Cardiac fibroblast (primary cell): ENCODE results near the gene NR6A1.

Source experiments
- DNase-seq, 2 donors: peaks; one replicate each; pipeline versions ENCODE4 v3.0.0 to v3.0.0-alpha.2; 2010; ENCODE audit warnings: low read depth in 2 of 2
- H3K4me3 ChIP-seq, 2 donors: replicated peaks in 1 of 2; 1 replicate in 1 of 2; 2 replicates in 1 of 2; pipeline ENCODE4 v1.5.1; 2011; ENCODE audit warnings: low read depth in 2 of 2, low read length in 2 of 2, mild to moderate bottlenecking in 2 of 2, moderate library complexity in 1 of 2
- CTCF ChIP-seq: IDR thresholded peaks from one replicate; pipeline ENCODE4 v1.5.1; 2011; ENCODE audit warnings: low read depth, mild to moderate bottlenecking, low read length, inconsistent platforms

Gene NR6A1

GRCh38 chr9:124693403-124693802 lies 77.7 kb downstream of the NR6A1 start:
- H3K4me3 ChIP-seq, result no peak overlapping the region
- TF ChIP-seq CTCF, result no peak
- no peak for DNase-seq

GRCh38 chr9:124688238-124688904 lies 82.7 kb downstream of the NR6A1 start:
- no peak overlapping the region for H3K4me3 ChIP-seq
- no peak for TF ChIP-seq CTCF
- no peak for DNase-seq

- H3K4me3 ChIP-seq, result no peak overlapping the region
- DNase-seq, result no peak
- TF ChIP-seq CTCF, result no peak
These were observed 84.2 kb downstream of the NR6A1 start for GRCh38 chr9:124686918-124687317.

- no peak for TF ChIP-seq CTCF
- no peak for DNase-seq
- H3K4me3 ChIP-seq, result no peak overlapping the region
These were observed 85.9 kb downstream of the NR6A1 start for GRCh38 chr9:124685217-124685616.

GRCh38 chr9:124684169-124684568 lies 86.9 kb downstream of the NR6A1 start:
- H3K4me3 ChIP-seq, result no peak overlapping the region
- no peak for TF ChIP-seq CTCF

GRCh38 chr9:124683043-124683442 lies 88.1 kb downstream of the NR6A1 start:
- no peak for DNase-seq
- no peak for TF ChIP-seq CTCF
- H3K4me3 ChIP-seq, result no peak overlapping the region

More at GRCh38 chr9:124684169-124684568, 86.9 kb downstream of the NR6A1 start:
- DNase-seq, result no peak
